HG03097 (cell line): ENCODE results near the gene HEBP2.
A peak's percentile ranks its signal among the peaks of the same experiment; 100 is the strongest.
"Not testable (repeated sequence)": the region's sequence is repeated elsewhere in the genome, so short reads cannot be mapped to it uniquely, and the experiment has no call there.

ENCODE experiments used
- ATAC-seq: cut with Tn5 transposase; IDR thresholded peaks from one replicate; pipeline ENCODE4 v1.9.1; 2021; ENCODE audit not compliant: unreplicated experiment, low FRiP score

The HEBP2 gene

GRCh38 chr6:138403801-138404665, at the start of gene HEBP2:
Gene HEBP2, plus strand, starts transcription at chr6:138404223. Its CDS starts 273 bp downstream, at chr6:138404496.
- peak; percentile 86 for ATAC-seq

GRCh38 chr6:138357928-138358327, 46.1 kb upstream of the HEBP2 start:
- ATAC-seq, result no peak

- ATAC-seq, result not testable (repeated sequence)
These were observed 35.3 kb upstream of the HEBP2 start for GRCh38 chr6:138368684-138369083.

GRCh38 chr6:138370631-138371451, 33.2 kb upstream of the HEBP2 start:
- ATAC-seq, result no peak

DNA sequence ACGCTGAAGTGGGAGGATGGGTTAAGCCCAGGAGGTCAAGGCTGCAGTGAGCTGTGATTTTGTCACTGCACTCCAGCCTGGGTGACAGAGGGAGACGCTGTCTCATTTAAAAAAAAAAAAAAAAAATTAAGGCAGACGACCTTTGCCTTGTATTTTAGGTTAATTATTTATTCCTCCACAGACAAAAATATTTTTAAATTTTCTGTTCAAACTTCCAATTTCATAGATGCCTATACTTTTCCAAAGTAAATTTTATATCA, 32.6 kb upstream of the HEBP2 start:
- ATAC-seq, result no peak

DNA sequence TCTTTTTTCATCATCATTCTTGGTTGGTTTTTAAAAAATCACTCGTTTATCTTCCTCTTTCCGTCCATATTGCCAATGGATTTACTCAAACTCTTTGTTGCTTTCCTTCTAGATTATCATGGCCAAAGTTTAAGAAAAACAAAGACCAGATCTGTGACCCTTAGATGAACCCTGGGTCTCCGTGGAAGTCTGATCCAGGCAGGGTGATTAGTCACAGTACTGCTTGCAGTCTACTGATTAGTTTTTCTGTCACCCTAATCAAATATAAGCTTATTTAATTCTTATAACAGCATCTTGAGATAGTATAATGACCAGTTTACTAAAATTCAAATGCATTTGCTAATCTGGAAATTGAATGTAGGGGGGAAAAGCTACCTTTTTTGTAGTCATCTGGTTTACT, 32.3 kb upstream of the HEBP2 start:
- ATAC-seq, result no peak

- ATAC-seq, result no peak
These were observed 31.1 kb upstream of the HEBP2 start for GRCh38 chr6:138372711-138373463.

- no peak for ATAC-seq
These were observed 29.8 kb upstream of the HEBP2 start for GRCh38 chr6:138374230-138374629.

DNA sequence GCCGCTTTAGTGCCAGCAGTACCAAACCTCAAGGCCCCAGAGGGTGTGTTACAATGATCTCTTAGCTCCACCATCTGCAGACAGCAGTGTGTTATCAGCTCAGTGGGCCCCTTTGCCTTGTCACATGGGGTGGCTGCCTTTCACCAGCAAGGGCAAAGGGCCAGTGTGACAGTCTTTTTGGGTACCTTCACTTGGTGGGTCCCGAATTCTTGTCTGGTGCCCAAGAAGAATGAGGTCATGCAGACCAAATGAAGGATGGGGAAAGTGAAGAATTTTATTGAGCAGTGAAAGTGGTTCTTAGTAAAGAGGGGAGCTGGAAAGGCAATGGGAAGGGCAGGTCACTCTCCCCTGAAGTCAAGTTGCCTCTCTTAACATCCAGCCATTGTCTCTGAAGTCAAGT, 29.2 kb upstream of the HEBP2 start:
- no peak for ATAC-seq

- ATAC-seq, result no peak
These were observed 27.0 kb upstream of the HEBP2 start for GRCh38 chr6:138377042-138377441.

DNA sequence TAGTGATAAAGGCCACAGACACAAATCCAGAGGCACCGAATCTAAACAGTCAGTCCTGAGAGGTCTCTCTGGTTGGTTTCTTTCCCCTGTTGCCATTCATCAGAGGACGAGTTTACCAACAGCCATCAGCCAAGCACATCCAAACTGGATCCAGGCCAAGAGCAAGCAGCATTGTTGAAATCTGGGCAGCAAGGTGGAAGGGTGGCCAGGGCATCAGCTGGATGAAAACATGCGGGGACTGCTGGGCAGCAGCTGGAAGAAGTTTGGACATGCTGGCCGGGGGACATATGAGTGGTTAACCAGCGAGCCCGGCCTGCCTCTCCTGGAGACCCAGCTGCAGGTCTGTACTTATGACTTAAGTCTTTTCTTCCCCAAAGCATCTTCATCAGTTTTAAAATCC, 26.2 kb upstream of the HEBP2 start, which contains the start of gene SMIM28:
TSS of gene SMIM28 (plus strand) at position 62 of the 400 bp plus-strand sequence. CDS start at position 230, 168 bp downstream.
- no peak for ATAC-seq

GRCh38 chr6:138378463-138378862, 25.6 kb upstream of the HEBP2 start:
- no peak for ATAC-seq

GRCh38 chr6:138382498-138383265, 21.3 kb upstream of the HEBP2 start:
- ATAC-seq, result no peak

GRCh38 chr6:138383776-138384175, 20.2 kb upstream of the HEBP2 start:
- no peak for ATAC-seq

- no peak for ATAC-seq
These were observed 17.1 kb upstream of the HEBP2 start for GRCh38 chr6:138386897-138387296.

- ATAC-seq, result no peak
These were observed 16.2 kb upstream of the HEBP2 start for GRCh38 chr6:138387577-138388368.

DNA sequence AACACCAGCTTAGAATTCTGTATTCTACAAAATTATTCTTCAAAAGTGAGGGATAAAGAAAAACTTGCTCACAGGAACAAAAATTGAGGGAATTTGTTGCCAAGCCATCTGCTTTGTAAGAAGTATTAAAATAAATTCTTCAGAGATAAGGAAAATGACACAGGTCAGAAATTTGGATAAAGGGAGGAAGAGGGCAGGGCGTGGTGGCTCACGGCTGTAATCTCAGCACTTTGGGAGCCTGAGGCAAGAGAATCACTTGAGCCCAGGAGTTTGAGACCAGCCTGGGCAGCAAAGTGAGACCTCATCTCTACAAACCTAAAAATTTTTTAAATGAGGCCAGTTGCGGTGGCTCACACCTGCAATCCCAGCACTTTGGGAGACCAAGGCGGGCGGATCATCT, 14.5 kb upstream of the HEBP2 start:
- no peak for ATAC-seq

DNA sequence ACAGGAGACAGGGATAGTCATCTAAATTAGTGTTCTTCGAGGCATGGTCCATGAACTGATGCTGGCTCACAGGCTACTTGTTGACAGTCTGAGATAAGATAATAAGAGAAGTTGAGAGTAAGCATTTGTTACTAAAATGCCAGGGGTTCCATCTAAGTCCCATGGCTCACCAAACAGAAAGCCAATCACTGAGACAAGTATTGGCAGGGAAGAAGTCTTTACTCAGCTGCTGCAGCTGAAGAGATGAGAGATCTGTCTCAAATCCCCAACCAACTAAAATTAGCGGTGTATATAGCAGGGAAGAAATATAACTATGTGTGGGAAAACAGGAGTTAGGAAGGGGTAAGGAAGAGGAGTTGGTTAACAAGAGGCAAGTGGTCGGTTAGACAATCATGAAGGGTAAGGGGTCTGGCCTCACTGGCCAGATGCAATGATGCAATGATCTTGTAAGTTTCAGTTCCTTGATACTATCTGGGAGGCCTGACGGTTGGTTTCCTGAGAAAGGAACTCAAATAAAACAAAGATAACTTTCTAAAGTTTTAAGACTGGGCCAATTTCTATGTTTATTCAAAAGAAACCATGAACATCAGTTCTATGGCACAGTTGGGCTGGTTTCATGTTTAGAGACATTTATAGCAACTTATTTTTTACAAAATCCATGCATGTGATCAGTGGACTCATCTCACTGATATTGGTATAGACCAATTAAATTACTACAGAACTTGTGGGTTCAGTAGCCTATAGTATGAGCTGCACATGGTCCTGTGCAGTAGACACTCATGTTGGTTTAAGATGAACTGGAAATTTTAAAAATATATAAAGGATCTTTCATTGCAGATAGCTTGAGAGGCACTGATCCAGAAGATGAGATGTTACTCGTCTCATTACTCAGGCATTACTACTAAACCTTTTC, 9.9 kb upstream of the HEBP2 start:
- ATAC-seq, result no peak

DNA sequence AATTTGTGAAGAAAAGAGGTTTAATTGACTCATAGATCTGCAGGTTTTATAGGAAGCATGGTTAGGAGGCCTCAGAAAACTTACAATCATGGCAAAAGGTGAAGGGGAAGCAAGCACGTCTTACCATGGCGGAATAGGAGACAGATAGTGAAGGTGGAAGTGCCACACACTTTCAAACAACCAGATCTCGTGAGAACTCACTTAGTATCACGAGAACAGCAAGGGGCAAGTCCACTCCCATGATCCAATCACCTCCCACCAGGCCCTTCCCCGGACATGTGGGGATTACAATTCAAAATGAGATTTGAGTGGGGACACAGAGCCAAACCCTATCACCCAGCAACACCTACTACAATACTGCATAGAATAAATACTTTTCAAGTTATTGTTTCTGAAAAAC, 7.3 kb upstream of the HEBP2 start:
- no peak for ATAC-seq
